GM13977 (cell line): Measurements from ENCODE around the gene FOCAD.
"Not testable (repeated sequence)": the region's sequence is repeated elsewhere in the genome, so short reads cannot be mapped to it uniquely, and the experiment has no call there.

Experiments
- DNase-seq: peaks from one replicate; pipeline ENCODE4 v3.0.0; 2012; ENCODE audit warnings: low spot score
- CTCF ChIP-seq: IDR thresholded peaks from 2 replicates; pipeline ENCODE4 v1.5.1; 2012; ENCODE audit warnings: mild to moderate bottlenecking, control low read depth; ENCODE audit not compliant: insufficient read depth; ENCODE audit errors: extremely low read depth, missing control alignments
- in situ Hi-C: fragments of 300-500 bp; cut with MboI; formaldehyde crosslinking; loops from one replicate; pipeline ENCODE4 v1.12.0; 2022; ENCODE audit warnings: low sequenced_read_pairs, low pct_unique_long_range_greater_than_20kb, mixed read lengths, inconsistent platforms; ENCODE audit not compliant: unreplicated experiment

The FOCAD gene

GRCh38 chr9:20643660-20644059 lies 40.4 kb upstream of the FOCAD start:
- no peak for DNase-seq
- in situ Hi-C loops: loop anchor here (25.0 kb wide), 1 partner anchor 1156 kb away; no protein-coding TSS in a partner anchor
- TF ChIP-seq CTCF: no peak

- in situ Hi-C loops: loop anchor here (25.0 kb wide), 1 partner anchor 1159 kb away; no protein-coding TSS in a partner anchor
- no peak for DNase-seq
- TF ChIP-seq CTCF: no peak
These were observed 37.4 kb upstream of the FOCAD start for GRCh38 chr9:20646656-20647055.

GRCh38 chr9:20649381-20649780 lies 34.7 kb upstream of the FOCAD start:
- in situ Hi-C loops: loop anchor here (25.0 kb wide), 1 partner anchor 1162 kb away; no protein-coding TSS in a partner anchor
- DNase-seq: no peak
- no peak for TF ChIP-seq CTCF

GRCh38 chr9:20650313-20650712 lies 33.7 kb upstream of the FOCAD start:
- no peak for DNase-seq
- in situ Hi-C loops: no loop called here
- TF ChIP-seq CTCF: no peak

GRCh38 chr9:20650750-20651299 lies 33.2 kb upstream of the FOCAD start:
- TF ChIP-seq CTCF: no peak
- no peak for DNase-seq
- in situ Hi-C loops: no loop called here

GRCh38 chr9:20651939-20652338 lies 32.1 kb upstream of the FOCAD start:
- TF ChIP-seq CTCF: no peak
- DNase-seq: no peak
- in situ Hi-C loops: no loop called here

GRCh38 chr9:20658246-20658667 lies 25.8 kb upstream of the FOCAD start:
- in situ Hi-C loops, DNase-seq: not testable (repeated sequence)
